ENCODE results near the gene MREG. TPM values are rescaled to one million over a fixed set of nuclear protein-coding genes. Genes with fewer than 3 reads are reported as not detected.

The MREG gene, protein sequence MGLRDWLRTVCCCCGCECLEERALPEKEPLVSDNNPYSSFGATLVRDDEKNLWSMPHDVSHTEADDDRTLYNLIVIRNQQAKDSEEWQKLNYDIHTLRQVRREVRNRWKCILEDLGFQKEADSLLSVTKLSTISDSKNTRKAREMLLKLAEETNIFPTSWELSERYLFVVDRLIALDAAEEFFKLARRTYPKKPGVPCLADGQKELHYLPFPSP
- 17.6 and 19.8 TPM in 2 replicates for total RNA-seq (2014; rRNA removed; shearing (Covaris generic))
- polyA plus RNA-seq (2015; cell fraction: cytosol; rRNA removed): 5.0 and 6.4 TPM in 2 replicates
- 3.3 and 3.5 TPM in 2 replicates for polyA plus RNA-seq (2015; cell fraction: nucleus; rRNA removed)

GRCh38 chr2:216013080-216013909 lies at the start of gene MREG:
TSS of gene MREG (minus strand) at chr2:216013551. CDS start at chr2:216013327, 224 bp downstream.
- peak; percentile 72 for DNase-seq (ENCODE audit: low read depth)

DNA sequence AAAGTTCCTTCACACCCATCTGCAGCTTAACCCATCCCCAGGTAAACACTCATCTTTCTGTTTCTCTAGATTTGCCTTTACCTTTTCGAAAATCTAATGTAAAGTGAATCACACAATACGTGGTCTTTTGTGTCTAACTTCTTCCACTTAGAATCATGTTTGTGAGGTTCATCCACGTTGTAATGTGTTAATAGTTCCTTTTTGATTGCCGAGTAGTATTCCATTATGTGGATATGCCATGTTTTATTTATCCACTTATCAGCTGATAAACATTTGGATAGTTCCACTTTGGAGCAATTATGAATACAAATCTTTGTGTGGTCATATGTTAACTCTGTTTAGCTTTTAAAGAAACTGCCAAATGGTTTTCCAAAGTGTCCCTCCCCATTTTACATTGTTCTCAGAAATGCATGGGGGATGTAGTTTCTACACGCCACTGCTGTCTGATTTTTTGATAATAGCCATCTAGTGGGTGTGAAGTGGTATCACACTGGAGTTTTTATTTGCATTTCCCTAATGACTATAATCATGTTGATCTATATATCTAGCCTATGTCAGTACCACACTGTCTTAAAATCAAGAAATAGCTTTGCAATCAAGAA lies 46.0 kb upstream of the MREG start:
- DNase-seq (ENCODE audit: low read depth): no peak

GRCh38 chr2:216057688-216058193 lies 44.4 kb upstream of the MREG start:
- DNase-seq (ENCODE audit: low read depth): no peak

DNA sequence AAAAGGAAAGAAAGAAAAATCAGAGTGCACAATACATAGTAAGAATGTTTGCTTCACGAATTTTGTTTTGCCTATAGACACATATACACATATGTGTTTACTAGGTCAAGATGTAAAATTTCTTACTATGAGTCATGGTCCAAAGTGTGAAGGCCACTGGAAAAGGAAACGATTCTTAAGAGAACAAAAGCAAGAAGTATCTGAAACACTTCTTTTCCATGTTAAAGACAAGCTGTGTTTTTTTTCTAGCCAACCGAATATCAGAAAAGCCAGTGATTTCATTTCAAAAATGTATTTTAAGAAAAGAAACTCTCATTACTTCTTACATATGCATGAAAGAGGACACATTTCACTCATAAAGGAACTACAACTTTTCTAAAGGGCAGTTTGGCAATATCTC lies 43.4 kb upstream of the MREG start:
- no peak for DNase-seq (ENCODE audit: low read depth)

DNA sequence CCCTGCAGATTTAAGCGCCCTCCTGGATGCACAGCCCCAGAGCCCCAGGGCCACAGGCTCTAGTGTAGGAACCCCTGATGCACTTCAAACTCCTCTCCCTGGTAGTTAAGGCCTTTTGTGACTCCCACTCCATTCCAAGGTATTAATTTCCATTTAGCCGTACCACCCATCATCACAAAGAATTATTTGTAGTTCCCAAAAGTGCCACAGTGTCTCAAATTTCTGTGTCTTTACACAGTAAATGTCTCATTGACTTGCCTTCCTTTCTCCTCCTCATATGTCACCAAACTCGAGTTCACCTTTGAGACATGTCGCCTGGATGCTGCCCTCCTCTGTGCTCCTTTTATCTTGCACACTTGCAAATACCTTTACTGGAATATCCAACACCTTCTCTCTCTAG lies 42.3 kb upstream of the MREG start:
- no peak for DNase-seq (ENCODE audit: low read depth)

DNA sequence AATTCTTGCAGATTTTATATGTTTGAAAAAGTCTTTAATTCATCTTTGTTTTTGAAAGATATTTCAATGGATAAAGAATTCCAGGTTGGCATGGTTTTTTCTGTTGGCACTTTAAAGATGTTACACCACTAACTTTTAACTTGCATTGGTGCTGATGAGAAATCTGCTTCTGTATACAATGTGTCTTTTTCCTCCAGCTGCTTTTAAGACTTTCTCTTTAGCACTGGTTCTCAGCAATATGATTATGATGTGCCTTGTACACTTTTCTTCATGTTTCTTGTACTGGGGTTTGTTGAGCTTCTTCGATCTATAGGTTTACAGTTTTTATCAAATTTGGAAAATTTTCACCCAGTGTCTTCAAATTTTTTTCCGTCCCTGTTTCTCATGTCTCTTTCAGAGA lies 39.1 kb upstream of the MREG start:
- DNase-seq (ENCODE audit: low read depth): no peak

- DNase-seq (ENCODE audit: low read depth): no peak
Observed at GRCh38 chr2:216051350-216051749, 38.0 kb upstream of the MREG start.

- DNase-seq (ENCODE audit: low read depth): no peak
Observed at GRCh38 chr2:216049452-216049851, 36.1 kb upstream of the MREG start.

DNA sequence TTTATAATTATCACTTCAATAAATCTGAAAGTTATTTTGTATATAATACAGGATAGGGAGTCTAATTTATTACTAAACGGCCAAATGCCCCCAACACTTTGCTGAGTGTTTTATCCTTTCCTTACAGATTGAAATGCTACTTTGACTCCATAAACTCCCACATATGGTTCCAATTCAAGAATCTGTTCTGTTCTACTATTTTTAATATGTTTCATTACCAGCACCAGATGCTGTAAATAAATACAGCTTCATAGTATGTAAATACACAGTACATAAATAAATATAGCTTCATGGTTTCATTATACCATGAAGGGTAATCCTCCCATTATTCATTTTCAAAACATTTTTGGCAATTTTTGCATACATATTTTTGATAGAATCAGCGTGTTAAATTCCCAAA lies 34.0 kb upstream of the MREG start:
- DNase-seq (ENCODE audit: low read depth): no peak

DNA sequence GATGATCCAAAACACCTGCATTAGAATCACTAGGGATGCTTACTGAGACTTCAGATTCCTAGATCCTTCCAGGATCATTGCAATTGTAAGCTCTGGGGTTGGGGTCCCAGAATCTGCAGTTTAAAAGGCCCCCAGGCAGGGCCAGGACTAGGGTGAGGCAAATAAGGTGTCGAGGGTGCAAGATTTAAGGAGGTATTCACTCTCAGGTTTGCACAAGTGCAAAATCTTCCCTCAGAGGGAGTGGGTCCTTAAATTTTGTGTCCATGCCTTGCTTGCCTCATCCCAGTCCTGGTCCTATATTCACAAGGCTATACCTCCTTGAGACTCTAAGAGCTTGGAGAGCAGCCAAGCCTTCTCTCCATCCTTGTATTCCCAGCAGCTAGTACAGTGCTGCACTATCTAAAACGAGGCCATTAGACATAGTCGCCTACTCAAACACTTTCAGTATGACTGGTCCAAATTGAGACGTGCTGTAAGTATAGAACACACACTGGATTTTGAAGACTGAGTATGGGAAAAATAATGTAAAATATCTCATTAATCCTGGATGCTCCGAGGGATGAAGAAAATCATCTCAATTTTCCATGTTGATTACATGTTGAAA lies 31.6 kb upstream of the MREG start:
- no peak for DNase-seq (ENCODE audit: low read depth)

DNA sequence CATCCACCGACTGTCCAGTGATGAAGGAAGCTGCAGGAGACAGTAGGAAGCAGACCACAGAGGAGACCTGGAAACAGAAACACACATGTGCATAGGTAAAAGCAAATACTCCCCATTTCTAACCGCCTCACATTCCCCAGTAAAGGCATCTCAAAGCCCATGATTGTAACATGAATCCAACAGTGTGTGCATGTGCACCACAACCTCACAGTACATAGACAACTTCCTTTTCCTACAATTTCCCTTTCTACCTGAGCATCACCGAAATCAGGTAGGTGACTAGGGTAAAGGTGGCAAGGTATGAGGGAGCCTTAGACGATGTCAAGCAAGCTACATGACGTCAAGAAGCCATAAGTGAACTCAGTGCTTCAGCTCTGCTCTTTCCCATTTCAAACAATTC lies 30.6 kb upstream of the MREG start:
- DNase-seq (ENCODE audit: low read depth): no peak

DNA sequence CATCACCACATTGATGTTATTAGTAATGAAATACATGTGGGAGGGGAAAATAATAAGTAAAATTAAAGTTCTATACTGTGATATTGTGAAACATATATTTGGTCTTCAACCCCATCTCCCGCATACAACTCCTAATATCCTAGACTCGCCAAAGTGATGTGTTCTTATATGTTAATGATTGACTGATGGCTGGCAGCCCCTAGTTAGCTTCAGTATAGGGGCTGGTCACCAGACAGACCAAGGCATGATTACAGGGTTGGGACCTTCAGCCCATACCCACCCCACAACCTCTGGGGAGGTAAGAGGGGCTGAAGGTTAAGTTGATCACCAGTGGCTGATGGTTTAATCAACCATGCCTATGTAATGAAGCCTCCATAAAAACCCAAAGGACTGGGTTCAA lies 28.1 kb upstream of the MREG start:
- DNase-seq (ENCODE audit: low read depth): no peak

- no peak for DNase-seq (ENCODE audit: low read depth)
Observed at GRCh38 chr2:216039918-216040317, 26.6 kb upstream of the MREG start.

DNA sequence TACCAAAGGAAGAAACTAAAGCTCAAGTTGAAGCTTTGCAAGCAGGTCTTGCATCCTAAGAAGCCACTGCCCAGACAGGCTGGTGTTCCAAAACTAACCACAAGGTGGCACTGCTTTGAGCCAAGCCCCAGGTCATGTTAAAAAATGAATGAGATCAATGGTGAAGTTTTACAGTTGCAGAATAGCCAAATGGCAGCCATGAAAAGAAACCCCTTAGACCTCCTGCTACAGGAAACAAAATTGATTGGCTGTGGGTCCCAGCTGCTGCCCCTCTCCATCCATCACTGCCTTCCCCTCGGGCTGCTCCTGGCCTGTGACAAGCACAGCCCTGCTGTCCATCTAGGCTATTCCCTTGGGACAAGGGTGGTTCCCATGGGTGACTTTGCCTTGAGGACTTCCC lies 20.7 kb upstream of the MREG start:
- DNase-seq (ENCODE audit: low read depth): peak; percentile 51

DNA sequence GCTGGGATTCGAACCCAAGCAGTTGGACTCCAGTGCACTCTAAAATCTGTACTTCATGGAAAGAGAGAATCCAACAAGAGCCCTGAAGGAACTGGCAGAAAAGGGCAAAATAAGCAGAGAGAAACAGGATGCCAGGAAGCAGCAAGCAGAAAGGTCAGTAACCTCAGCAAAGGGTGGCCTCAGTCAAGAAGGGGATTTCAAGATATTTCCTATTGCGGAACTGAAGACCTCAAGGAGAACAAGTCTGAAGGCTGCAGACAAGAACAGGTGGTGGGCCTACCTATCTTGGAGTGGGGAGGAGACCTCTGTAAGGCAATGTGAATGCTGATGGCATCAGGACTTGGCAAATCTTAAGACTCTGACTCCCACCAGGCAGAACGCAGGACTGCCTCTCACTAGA lies 20.1 kb upstream of the MREG start:
- DNase-seq (ENCODE audit: low read depth): no peak

- peak; percentile 75 for DNase-seq (ENCODE audit: low read depth)
Observed at GRCh38 chr2:216031960-216032689, 18.8 kb upstream of the MREG start.

DNA sequence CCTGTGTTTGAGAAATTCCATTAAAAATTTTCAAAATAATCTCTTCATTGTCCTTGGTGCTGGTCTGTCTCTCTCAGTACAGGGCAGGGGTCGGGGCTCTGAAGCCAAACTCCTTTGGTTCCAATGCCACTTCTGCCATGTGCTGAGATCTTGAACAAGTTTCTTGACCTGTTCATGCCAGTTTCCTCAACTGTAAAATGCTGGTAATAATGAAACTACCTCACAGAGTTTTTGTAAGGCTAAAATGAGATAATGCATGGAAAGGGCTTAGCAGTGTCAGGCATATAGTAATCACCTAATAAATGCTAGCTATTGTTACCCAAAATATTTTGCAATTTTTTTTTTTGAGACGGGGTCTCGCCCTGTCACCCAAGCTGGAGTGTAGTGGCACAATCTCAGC lies 16.9 kb upstream of the MREG start:
- DNase-seq (ENCODE audit: low read depth): no peak

DNA sequence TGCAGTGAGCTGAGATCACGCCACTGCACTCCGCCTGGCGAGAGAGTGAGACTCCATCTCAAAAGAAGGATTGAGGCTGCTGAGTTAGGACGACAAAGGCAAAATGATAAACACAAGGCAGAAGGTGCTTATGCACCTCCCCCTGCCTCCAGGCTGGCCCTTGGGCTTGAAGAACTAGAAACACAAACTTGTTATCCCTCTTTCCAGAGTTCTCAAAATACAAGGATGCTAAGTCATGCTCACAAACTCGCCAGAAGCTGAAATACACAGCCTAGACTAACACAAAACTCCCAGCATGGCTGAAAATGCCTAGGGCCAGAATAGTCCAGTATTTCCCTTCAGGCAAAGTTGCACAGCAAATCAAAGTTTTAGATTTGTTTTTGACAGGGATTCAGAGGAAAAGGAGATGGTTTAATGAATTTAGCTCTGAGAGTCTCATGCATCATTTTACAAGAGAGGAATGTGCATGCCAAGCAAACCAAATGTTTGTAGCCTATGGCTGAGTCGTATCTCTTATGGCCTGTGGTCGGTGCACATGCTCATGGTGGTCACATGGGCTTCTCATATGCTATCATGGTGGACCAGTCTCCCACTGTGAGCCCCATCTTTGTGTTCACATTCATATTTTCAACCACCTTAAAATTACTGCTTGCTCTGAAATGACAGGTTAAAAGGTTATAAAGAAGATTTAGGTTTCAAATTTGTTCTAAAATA lies 16.2 kb upstream of the MREG start:
- peak; percentile 46 for DNase-seq (ENCODE audit: low read depth)

DNA sequence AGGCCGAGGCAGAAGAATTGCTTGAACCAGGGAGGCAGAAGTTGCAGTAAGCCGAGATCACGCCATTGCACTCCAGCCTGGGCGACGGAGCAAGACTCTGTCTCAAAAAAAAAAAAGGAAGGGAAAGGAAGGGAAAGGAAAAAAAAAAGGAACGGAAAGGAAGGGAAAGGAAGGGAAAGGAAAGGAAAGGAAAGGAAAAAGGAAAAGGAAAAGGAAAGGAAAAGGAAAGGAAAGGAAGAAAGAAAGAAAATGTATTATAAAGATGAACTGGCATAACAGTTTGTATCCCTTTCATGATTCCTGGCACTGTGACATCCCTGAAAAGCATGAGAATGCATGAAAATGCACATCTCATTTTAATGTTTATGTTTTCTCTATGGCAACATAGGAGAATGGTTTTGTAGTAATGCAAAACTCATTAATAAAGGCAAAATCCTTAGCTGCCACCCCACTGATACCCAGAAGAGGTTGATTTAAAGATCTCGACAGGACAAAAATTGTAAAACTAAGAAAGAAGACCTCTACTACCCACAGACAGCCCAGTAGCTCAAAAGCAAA lies 11.5 kb upstream of the MREG start:
- no peak for DNase-seq (ENCODE audit: low read depth)

- DNase-seq (ENCODE audit: low read depth): peak; percentile 52
Observed at GRCh38 chr2:216023055-216023648, 9.8 kb upstream of the MREG start.
